NCI-H1436 treated with DMSO at 0.1 percent for 48 hours (cell line): ENCODE results near the gene COTL1.
"Not testable (repeated sequence)": the region's sequence is repeated elsewhere in the genome, so short reads cannot be mapped to it uniquely, and the experiment has no call there.

Source experiments
- DNase-seq: peaks from one replicate; lab custom pipeline; 2025; lab: John Stamatoyannopoulos, UW

COTL1 gene

DNA sequence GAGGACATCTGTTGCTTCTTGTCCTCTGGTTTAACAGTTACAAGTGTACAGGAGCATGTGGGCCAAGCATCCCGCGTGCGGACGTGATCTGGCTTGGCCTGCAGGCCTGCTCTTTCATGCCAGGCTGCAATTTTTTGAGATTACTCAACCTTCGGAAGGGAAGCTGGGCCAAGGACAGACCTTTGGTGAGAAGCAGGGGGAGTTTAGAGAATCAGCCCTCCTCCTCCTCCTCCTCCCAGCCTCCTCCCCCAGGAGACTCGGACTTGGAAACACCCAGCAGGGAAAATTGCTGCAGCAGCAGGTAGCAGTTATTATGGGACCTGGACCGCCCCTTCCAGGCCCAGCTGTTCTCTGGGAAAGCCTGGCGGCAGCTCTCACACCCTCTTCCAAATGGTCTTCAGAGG lies 25.3 kb upstream of the COTL1 start:
- no peak for DNase-seq

DNA sequence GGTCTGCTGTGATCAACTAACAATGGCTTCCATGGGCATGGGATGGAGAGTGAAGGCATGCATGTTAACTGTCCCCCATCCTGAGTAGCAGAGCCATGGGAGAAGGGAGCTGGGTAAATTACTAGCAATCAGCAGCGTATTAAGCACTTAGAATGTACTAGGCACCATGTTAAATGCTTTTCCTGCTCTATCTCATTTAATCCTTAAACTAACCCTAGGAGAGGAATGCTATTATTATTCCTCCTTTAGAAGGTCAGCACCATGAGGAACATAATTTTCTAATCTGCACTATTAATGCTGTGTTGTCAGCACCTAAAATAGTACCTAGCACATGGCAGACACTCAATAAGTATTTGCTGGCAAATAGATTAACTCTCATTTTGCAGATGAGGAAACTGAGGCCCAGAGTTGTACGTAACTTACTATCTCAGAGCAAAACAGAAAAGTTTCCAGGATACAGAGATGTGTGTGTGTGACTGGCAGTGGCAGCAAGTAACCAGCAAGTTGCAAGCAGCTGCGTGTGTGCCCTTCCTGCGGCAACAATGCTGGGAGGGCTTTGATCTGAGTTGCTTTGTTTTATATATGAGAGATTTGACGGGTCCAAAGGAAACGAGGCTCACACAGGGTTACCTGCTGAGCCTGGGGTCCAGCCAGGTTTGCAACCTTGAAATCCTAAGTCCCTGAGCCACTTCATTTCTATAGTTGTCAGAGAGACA lies 23.9 kb upstream of the COTL1 start:
- DNase-seq: no peak

DNA sequence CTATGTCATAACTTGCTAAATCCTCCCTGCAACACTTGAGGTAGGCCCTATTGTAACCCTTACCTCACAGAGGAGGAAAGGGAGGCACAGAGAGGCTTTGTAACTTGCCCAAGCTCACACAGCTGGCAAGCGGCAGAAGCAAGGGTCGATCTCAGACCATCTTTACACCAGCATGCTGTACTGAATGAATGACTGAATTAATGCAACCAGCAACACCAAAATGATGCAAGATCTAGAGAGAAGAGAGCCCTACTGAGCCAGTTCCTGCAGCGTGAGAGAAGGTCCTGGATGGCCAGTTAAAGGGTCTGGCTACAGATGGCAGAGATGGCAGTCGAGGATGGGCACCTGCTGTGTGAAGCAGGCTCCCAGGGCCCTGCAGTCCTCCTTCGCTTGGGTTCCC lies 22.3 kb upstream of the COTL1 start:
- DNase-seq: no peak

DNA sequence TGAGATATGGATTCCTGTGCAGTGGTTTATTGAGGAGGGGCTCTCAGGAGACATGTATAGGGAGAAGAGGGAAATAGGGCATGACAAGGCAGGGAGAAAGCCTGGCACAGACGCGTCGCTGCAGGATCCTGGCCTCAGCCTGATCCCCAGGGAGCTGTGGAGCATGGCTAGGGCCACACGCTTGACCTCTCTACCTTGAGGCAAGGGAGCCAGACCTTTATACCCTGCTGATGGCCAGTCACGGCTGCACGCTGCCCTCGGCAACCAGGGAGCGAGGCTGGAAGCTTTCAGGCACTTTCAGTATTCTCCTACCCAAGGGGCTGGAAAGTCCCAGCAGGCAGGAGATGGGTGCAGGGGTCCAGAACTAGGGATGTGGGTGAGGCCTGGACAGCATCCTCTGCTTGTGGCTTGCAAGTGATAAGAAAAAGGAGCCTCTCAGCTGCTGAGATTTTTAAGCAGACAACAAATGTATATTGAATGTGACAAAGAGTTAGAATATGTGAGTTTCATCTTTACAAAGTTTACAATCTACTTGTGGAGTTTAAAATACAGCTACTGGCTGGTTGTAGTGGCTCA lies 20.4 kb upstream of the COTL1 start:
- no peak for DNase-seq

DNA sequence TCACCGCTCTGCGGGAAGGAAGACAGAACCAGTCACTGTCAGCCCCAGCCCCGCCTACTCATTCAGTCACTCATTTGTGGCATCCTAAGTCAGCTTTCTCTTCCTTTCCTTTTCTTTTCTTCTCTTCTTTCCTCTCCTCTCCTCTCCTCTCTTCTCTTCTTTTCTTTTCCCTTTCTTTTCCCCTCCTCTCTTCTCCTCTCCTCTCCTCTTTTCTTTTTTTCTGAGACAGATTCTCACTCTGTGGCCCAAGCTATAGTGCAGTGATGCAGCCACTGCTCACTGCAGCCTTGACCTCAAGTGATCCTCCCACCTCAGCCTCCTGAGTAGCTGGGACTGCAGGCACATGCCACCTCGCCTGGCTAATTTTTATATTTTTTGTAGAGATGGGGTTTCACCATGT lies 19.8 kb upstream of the COTL1 start:
- DNase-seq: no peak

DNA sequence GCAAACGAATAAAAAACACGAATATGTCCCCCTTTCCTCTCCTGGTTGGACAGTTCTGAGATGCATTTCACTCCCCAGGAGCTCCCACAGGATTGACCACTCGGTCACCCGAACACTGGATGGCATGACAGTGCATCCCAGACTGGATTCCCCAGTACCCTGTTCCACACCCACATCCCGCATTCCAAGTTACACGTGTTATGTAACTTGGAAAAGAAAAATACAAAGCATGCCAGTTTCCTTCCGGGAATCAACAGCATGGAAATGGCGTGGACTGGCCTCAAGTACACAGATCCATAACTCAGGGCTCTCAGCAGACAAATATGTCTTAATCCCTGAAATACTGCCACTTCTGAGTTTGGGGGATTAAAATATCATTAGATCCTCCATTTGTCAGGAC lies 17.8 kb upstream of the COTL1 start:
- no peak for DNase-seq

DNA sequence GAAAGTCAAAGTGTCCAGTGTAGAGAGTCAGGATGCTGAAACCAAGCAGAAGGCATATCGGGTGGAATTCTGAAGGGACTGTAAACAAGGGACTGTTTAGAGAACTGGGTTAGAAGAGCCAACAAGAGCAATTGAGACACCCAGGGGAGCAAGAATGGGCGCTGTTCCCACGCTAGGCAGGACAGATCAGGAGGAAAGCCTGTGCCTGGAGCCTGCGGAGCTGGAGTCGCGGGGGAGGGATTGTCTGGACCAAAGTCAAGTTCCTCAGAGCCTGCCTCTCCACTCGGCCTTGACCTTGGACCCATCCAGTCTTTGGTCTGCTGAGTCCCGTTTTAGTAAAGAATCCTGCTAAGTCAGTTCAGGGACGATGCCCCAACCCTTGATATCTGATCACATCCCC lies 15.7 kb upstream of the COTL1 start:
- DNase-seq: no peak

DNA sequence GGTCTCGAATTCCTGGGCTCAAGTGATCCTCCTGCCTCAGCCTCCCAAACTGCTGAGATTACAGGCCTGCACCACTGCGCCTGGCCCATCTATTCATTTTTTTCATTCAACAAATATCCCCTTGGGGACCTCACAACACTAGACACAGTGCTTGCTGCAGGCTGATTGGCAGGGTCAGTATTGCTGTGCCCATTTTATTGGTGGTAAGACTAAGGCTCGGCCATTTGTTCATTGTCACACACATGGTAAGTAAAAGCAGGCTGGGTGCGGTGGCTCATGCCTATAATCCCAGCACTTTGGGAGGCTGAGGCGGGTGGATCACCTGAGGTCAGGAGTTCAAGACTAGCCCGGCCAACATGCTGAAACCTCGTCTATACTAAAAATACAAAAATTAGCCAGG lies 15.0 kb upstream of the COTL1 start:
- DNase-seq: not testable (repeated sequence)

DNA sequence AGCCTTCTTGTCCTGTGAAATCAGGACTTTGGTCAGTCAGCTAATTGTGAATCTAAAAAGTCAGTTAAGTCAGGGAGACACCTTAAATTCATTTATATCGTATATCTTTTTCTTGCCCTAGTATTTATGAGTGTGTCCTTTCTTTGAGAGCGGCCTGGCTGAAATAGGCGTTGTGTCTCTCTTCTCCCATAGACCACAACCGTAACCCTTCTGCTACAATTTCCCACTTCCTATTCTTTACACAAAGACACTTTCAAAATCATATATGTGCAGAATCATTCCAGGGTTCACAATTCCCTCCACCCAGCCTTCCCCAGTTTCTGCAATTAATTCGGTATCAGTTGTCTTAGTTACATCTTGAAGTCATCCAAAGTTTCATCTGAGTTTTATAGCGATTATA lies 14.0 kb upstream of the COTL1 start:
- DNase-seq: no peak

DNA sequence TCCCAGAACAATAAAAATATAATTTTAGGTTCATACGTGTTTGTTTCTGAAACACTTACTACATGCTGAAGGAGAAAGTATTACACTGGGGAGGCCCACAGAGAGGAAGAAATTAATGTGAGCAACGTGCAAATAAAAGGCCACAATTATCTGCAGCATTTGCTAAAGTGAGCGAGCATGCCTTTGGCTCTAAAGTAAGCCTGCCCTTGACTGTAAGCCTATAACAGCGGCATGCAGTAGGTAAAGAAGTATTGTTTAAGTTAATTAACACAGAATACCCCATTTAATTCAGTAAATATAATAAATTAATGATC lies 13.2 kb upstream of the COTL1 start:
- DNase-seq: no peak

DNA sequence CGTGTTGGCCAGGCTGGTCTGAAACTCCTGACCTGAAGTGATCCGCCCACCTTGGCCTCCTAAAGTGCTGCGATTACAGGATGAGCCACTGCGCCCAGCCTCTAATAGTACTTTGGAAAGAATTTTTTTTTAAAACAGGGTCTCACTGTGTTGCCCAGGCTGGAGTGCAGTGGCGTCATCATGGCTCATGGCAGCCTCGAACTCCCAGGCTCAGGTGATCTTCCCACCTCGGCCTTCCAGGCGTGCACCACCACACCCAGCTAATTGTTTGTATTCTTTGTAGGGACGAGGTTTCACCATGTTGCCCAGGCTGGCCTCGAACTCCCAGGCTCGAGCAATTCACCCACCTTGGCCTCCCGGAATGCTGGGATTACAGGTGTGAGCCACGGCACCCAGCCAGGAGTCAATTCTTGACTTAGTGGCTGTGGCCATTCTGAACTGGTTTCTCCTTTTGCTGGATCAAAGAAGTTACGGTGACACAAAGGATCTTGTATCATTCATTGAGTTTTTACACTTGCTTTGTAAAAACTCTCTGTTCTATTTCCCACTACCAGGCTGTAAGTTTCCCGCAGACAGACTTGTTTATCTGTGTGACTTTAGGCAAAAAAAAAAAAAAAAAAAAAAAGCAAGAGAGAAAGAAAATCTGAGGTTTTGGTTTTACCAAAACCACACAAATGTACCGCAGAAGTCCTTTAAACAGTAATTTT lies 12.7 kb upstream of the COTL1 start:
- DNase-seq: no peak

DNA sequence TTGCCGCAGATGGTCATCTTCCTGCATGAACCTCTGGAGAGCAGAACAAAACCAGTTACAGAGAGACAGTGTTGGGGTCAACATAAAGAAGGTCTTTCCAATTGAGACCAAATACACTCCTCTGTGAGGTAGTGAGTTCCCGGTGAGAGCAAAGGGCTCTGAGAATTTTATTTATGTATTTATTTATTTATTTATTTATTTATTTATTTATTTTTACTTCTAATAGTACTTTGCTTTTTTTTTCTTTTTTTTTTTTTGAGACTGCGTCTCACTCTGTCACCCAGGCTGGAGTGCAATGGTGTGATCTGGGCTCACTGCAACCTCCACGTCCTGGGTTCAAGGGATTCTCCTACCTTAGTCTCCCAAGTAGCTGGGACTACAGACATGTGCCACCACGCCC lies 12.1 kb upstream of the COTL1 start:
- no peak for DNase-seq

DNA sequence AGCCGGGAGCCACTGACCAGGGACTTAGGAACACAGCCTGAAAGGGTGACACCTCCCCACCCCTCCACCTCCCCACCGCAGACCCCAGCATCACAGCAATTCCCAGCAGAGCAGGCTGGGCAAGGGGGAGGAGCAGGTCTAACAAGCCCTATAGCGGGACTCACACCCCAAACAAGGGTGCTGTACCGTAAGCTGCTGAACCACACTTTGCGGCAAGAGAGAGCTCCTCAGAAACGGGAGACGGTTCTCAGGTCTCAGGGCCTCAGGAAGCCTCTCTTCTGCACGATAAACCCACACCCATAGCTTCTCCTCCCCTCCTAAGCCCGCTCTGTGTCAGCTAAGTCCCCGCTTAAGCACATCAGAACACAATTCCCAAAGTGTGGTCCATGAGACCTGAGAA lies 11.7 kb upstream of the COTL1 start:
- no peak for DNase-seq

DNA sequence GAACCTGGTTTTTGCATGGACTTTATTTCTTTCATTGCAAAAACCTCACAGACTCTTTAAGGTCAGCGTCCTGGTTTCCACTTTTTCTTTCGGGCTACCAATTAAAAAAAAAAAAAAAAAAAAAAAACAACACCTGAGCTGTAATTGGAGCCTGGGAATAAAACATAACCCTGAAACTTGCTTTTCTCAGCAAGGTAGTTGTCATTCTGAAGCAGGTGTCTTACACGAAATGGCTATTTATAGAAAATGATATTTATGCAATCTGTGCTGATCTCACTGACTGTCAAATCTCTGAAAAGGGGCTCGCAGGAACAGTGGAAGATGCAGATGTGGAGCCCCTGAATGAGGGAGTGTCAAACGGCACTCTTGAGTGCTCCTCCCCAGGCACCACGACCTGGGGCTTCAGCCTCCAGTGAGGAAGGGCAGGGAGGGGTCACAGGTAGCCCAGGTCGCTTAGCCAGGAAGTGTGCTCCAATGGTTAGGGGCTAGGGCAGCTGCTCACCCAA lies 10.4 kb upstream of the COTL1 start:
- DNase-seq: no peak

DNA sequence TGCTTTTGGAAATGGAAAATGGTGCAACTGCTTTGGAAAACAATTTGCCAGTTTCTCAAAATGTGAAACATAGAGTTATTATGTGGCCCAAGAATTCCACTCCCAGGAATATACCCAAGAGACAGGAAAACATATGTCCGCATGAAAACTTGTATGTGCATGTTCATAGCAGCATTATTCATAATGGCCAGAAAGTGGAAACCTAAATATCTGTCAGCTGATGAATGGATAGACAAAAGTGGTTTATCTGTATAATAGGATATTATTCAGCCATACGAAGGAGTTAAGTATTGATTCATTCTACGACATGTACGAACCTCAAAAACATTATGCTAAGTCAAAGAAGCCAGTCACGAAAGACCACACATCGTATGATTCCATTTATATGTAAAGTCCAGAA lies 7.7 kb upstream of the COTL1 start:
- no peak for DNase-seq

DNA sequence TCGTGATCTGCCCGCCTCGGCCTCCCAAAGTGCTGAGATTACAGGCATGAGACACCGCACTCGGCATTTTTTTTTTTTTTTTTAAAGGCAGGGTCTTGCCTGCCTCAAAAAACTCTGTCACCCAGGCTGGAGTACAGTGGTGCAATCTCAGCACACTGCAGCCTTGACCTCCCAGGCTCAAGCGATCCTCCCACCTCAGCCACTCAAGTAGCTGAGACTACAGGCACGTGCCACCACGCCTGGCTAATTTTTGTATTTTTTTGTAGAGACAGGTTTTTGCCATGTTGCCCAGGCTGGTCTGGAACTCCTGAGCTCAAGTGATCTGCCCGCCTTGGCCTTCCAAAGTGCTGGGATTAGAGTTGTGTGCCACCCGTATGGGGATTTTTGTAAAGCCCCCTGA lies 3.0 kb upstream of the COTL1 start:
- DNase-seq: not testable (repeated sequence)

DNA sequence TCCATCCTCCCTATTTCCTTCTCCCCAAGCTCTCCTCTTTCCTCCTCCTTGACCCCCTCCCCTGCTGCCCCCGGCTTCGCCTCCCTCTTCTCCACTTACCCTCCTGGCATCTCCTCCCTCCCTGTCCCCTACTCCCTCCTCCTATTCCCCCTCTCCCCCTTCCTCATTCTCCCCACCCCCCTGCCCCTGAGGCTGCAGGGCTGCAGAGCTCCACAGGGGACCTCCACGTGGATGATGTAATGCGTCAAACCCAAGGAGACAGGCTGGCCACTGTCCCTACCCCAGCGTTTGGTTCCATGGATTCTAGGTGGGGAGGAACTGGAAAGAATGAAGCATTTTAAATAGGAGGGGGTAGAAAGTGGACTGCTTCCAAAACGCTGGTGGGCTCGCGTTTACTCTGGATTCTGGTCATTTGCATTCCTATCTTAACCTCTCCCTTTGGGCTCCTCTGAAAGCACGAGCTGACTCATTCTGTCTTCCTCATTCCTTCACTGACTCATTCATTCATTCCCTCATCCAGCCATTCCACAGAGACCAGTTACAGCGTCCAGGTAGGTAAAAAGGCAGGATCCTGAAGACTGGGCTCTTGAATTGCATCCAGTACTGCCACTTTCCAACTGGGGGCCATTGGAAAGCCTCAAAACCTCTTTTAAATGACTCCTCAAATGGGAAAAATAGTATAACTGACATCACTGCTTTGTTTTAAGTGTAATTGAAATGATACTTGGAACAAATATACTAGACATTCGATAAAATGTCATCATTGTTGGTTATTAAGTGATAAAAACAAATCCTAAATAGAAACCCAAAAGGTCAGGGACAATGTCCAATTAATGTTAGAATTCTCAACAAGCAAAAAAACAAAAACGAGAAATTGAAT lies 943 bp upstream of the COTL1 start:
- DNase-seq: no peak

DNA sequence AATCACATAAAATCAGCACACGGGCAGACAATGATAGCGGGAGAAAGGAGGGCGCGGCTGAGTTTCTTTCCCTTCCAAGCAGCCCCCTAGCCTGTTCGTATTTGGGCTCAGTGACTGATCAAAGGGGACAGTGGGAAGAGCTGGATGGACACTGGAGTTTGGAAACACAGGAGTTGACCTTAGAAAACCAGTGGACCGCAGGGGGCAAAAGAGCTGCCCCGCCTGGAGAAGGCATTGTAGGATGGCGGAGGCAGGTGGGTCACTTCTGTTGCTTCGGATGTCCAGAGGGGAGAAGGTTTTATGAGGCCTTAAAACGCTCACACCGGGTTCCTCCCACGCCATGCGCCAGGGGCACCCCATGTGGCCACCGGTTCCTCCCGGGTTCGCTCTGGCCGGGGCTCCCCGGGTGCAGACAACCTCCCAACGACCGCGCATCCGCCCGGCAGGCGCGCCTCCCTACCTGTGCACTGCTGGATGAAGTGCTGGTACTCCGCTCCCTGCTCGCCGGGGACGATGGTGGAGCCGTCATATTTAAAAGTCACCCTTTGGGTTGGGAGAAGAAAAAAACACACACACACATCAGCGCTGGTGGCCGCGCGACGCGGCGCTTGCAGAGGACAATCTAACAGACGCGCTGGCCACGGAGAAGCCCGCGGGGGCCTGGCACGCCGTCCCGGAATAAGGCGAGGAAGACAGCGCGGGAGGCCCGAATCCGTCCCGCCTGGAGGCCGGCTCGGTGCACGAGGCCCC lies 662 bp downstream of the COTL1 start:
- DNase-seq: no peak

DNA sequence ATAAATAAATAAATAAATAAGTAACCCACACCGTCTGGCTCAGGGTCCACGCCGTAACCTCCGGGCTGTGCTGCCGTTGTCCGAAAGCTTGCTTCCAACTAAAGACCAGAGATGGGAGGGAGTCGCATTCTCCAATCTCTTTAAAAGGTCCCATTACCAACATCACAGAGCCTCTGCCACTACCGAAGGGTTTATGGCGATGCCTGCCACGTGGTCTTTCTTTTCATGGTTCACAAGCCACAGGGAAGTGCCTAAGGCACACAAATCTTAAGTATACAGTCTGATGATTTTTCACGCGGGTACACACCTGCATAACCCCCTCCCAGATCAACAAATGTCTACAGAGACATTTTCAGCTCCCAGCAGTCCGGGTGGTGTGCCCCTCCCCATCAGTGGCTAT lies 1.4 kb downstream of the COTL1 start:
- DNase-seq: no peak

DNA sequence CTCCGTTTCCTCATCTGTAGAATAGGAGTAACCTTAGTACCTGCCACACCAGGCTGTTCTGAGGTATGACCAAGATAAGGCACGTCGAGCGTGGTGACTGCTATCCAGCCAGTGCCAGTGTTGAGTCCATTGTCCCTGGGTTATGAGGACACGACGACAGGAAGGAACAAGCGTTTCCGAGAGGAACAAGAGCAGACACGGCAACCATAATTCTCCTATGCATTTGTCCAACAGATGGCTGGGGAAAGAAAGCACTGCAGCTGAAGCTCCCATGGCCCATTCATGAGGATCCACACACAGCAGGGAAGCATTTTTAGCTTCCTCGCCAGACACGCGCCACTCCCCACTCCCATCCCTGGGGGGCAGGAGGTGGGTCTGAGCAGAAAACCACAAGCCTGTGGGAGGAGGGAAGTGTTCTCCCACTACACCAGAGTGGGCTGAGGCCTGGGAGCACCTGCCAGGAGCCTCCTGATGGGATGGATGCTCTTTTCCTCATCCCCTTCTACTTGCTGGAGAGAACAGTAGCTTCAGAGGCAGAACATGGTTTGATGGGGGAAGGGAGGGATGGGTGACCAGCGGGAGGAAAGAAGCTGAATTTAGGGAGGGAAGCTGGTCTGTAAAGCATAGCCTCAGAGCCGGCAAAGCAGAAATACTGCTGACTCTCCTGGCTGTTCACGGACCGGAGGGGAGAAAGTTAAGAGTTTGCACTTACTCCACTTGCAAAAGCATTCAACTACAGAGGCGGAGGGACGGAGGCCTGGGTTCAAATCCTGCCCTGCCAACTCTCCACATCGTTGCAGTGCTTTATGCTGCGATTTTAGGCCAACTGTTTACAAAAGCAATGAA lies 2.7 kb downstream of the COTL1 start:
- DNase-seq: no peak

DNA sequence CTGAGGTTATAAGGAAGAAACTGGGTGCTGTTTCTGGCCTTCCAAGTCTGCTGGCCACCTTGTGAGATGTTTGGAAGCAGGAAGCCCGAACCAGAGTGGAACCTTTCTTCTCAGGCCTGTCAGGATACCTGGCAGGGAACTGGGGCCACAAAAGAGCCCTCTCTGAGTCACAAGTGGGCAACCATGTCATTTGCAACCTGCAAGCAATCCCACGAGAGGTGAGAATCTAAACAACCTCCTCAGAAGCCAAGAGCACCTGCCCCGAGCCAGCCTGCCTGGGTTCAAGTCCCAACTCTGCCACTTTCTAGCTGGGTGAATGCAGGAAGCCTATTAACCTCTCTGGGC lies 3.3 kb downstream of the COTL1 start:
- DNase-seq: no peak
